SKM-1 (cell line): ENCODE data around the gene STK4.

Source experiments
- DNase-seq: peaks from one replicate; lab custom pipeline; 2025; ENCODE audit not compliant: unreplicated experiment; lab: John Stamatoyannopoulos, UW

Gene STK4

DNA sequence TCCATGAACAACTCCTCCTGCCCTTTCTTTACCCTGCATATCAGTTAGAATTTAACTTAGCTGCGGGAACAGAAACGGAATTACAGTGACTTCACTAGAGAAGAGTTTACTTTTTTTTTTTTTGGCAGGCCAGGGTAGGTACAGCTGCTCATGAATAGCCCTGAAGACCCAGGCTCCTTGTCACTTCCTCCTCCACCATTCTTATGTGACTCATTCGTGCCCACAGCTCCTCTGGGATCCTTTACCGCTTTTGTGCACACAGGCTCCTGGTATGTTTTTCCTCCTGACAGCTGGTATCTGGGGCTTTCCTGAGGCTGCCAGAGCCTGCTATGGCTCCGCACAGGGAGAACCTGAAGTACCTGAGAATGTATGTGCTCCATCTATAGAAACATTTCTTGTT lies 138.5 kb downstream of the STK4 start:
- DNase-seq = no peak

DNA sequence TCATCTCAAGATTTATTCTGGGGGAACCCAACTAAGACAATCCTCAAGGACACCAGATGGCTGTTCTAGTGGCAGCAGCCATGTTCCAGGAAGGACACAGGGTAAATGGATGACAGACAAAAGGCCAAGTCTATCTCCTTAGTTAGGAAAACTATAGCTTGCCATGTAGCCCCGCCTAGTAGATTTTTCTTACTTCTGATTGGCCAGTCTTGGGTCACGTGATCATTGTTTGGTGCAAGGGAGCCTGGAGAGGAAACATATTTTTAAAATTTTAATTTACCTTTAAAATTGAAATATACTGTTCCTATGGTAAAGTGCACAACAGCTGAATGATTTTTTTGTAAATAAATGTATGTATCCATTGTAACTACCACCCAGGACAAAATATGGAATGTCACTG lies 139.0 kb downstream of the STK4 start:
- DNase-seq = no peak

DNA sequence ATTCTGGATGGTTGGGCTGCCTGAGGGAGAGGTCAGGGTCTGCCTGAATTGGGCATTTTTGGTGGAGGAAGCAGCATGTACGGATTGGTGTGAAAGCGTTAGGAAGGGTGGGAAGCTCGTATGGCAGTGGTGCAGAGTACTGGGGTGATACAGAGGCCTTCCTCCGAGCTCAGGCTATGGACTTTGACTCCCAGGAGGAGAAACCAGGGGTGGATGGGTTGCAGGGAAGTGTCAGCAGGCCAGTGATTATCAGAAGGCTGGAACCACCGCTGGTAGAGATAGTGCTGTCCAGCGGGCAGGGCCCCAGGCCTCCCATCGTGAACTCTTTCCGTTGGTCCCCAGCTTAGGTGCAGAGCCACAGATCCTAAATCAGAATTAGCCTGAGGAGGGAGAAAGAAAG lies 143.3 kb downstream of the STK4 start:
- no peak for DNase-seq

DNA sequence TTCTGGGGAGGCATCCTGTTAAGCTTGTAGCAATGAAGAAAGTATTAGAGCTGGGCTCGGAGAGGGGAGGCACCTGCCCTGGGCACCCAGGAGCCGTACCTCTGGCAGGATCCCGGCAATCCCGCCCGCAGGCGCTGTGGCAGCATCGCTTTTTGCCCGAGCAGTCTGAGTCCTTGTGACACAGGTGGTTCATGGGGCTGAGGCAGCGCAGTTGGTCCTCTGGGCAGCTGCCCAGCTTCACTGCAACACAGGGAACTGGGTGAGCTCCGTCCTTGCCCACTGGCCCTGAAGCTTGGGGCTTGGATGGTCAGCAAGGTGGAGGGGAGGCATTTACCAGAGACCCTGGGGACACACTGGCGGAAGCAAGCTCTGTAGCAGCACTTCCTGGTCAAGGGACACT lies 144.0 kb downstream of the STK4 start:
- no peak for DNase-seq

DNA sequence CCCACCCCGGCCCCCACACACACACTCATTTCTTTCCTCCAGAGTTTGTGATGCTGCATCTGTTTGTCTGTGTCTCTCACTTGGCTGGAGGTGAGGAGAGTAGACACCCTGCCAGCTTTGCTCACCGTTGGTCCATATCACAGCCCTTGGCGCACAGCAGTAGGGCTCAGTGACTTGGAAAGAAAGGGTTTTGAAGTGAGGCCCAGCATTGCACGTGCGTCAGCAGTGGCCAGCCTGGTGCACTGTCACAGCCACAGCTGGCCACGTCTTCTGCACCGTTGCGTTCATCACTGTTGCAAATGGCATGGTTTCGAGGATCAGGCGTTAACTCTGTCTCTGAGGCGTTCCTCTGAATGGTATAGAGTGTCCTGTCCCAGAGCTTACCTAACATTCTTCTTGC lies 145.0 kb downstream of the STK4 start:
- DNase-seq = no peak

DNA sequence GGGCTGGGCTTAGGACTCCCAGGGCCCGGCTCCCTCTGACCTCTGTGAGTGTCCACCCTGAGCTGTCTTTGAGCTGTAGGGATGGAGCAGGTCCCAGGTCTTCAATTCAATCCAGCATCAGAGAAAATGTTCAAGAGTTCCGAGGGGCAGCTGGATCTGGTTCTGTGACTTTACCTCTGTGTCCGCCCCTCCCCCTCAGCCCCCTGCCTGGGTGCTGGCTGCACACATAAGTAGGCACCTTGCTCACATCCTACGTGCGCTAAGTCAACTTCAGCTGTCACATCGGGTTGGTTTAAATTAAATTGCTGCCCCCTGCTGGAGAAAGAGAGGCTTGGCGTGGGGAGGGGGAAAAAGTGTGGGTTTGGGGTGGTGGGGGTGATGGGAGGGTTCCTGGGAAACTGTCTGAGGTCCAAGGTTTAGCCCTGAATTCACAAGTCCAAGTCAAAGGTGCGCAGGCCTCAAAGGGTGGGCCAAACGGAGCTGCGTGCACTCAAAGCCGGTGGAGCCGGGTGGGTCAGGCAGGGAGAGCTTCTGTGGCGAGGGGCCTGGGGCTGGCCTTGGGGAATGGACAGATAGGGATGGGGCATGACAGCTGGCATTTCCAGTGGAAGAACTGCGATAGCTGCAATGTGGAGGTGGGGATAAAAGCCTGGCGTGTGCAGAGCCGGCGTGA lies 145.6 kb downstream of the STK4 start:
- DNase-seq = no peak

DNA sequence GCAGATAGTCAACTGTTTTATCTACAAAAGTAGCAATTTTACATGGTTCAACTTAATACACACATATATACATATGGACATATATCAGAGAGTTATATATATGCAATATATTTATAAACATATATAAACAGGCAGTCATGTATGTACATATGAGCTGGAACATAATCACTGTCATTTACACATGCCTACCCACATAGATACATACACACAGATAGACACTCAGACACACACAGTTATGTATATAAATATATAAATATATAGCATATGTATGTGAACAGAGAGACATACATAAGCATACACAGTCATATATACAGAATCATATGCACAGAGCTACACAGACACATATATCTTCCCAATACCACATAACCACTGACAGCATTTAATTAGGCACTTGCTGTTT lies 146.4 kb downstream of the STK4 start:
- no peak for DNase-seq

DNA sequence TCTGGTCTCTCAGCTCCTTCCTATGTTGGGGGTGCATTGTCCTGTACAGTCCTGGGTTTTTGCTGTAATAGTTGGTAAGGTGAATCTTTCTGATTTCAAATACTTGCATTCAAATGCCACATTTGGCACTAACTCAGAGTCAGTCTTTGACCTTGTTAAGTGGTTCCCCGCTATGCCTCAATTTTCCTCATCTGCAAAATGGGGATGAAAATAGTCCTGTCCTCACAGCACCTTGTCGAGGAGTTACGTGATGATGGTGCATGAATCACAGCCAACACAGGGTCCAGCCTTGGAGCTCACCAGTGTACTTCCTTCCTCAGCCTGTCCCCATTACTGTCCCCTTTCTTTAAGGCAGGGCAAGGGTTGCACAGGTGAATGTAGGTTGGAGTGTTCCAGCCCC lies 147.6 kb downstream of the STK4 start:
- DNase-seq = no peak

DNA sequence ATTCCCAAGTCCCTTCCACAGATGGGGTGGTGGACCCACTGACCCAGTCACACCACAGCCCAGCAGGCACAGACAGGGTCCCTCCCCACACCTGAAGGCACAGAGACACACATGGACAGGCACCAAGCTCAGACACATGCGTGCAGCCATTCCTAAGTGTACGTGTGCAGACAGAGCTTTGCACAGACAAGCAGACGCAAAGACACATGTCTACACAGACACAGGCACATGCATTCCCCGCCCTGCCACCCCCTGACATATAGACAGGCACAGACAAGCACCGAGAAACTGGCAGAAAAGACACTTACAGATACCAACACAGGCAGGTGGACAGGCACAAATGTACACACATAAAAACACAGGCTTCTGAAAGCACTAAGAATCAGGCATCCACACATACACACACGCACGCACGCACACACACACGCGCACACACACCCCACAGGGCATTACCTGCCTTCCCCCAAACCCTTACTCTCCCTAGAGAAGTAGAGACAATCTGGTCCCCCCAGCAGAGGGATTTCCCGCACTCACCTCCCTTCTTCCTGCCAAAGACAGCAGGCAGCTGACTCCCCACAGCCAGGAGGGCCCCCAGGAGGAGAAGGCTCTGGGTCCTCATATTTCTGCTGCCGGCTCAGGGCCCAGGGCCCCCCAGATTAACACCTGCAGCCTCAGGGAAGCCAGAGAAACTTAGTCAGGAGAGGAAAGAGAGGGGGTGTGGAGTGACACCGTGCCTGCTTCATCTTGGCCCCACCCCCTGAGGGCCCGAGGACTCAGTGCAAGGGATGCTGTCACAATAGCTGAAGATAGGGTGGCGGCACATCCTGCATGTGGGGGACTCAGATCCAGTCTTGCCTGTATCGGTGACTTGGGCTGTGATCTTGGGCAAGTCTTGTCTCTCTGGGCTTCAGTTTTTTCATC lies 148.4 kb downstream of the STK4 start, which contains the start of gene WFDC5:
WFDC5 (minus strand) TSS at position 710 of the 921 bp plus-strand sequence; CDS start at position 619, 91 bp downstream.
- DNase-seq = no peak

DNA sequence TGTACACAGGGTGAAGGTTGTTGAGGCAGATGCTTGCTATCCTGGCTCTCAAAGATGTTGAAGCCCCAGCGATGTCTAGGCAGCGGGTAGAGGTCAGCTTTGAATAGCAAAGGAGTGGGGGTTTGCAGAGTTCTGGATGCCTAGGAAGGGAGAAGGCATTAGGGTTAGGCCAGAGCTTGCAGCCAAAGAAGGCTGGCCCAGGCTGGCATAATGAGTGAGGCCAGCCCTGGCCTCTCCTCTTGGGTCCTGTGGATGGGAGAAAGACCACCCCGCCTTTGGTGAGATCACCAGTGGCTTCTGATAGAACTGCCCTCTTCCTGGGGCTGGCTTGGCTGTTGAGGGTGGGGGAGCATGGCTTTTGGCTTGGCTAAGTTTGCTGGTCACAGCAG lies 149.1 kb downstream of the STK4 start:
- DNase-seq = no peak

DNA sequence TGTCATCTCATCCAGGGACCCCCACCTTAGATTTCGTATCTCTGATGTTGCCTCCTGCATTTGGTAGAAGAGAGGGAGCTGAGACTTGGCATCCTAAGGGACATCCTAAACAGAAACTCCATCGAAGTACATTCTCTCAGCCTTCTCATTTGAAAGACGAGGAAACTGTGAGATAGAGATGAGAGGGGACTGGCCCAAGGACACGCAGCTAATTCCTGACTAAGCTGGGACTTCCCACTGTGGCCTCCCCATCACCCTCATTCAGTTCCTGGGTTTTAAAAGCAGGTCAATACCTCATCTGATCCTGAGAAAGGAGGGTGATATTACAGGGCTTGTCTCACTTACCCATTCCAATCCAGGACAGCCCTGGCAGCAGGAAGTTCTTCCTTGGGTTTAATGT lies 149.5 kb downstream of the STK4 start:
- DNase-seq = no peak

DNA sequence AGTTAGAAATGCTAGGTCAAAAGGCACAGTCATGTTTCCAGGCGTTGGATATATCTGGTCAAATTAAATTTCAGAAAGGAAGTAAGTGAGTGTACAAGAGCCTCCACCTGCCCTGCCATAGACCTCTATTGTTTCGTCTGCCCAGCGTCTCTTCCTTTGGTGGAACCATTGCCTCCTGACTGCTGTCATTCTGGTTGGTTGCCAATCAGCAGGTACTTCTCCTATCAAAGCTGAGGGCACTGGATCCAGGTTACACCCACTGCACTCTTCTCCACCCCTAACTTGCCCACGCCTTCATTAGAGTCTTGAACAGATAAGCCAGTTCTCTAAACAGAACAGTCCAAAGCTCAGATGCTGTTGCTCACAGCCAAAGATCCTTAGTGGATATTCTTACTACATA lies 151.3 kb downstream of the STK4 start:
- DNase-seq = no peak

DNA sequence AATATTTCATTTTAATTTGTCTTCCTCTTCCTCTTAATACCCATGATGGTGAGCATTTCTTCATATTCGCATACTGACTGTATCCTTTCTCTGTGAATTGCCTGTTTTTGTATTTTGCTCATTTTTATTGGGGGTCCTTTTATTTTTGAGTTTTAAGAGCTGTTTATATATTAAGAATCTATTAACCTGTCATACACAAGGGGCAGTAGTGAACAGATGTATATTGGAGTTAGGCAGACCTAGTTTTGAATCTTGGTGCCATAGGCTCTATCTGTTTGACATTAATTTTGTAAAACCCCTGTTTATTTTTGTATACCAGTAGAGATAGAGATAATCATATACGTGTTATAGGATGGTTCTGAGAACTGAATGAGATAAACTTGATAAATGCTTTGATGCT lies 151.7 kb downstream of the STK4 start:
- DNase-seq = no peak

DNA sequence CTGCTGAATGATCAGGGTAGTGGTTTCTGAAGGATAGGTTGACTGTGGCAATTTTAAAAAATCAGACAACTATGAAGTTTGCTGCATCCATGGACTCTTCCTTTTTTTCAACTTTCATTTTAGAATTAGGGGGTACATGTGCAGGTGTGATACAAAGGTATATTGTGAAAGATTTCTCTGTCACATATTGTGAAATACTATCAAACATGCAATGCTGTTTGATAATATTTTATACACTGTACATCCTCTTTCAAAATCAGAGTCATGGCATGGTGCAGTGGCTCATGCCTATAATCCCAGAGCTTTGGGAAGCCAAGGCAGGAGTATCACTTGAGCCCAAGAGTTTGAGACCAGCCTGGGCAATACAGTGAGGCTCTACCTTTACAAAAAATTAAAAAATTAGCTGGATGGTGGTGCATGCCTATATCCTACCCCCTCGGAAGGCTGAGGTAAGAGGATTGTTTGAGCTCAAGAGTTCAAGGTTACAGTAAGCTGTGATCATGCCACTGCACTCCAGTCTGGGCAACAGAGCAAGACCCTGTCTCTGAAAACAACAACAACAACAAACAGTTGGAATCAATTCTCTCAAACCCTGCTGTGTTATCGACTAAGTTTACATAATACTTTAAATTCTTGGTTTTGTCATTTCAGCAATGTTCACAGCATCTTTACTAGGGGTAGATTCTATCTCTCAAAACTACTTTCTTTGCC lies 153.4 kb downstream of the STK4 start:
- DNase-seq = no peak

DNA sequence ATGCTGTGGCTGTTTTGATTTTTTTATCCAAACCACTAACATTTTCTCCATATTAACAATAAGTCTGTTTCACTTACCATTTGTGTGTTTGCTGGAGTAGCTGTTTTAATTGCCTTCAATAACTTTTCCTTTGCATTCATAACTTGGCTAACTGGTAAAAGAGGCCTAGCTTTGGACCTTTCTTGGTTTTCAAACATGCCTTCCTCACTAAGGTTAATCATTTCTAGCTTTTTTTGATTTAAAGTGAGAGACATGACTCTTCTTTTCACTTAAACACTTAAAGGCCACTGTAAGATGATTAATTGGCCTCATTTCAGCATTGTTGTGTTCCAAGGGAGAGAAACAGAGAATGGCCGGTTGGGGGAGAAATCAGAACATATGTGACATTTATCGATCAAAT lies 155.1 kb downstream of the STK4 start:
- no peak for DNase-seq

DNA sequence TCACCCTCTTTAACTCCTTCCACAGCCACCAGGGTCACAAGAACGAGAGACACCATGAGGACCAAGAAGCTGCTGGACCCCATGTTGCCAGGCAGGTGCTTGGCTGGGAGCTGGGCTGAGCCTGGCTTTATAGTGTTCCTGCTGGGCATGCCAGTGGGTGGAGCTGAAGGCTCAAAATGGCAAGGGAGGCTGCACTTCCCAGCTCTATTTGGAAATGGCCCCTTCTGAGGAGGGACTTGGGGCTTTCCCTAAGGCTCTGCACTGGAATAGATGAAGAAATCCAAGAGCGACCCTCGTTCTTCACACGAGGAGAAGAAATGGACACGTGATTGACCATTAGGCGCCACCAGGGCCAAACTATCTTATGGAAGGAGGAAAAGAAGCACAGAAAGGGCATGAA lies 158.1 kb downstream of the STK4 start, which contains the start of gene WFDC12:
WFDC12 (minus strand) TSS at position 101 of the 400 bp plus-strand sequence; CDS start at position 83, 18 bp downstream.
- DNase-seq = no peak

DNA sequence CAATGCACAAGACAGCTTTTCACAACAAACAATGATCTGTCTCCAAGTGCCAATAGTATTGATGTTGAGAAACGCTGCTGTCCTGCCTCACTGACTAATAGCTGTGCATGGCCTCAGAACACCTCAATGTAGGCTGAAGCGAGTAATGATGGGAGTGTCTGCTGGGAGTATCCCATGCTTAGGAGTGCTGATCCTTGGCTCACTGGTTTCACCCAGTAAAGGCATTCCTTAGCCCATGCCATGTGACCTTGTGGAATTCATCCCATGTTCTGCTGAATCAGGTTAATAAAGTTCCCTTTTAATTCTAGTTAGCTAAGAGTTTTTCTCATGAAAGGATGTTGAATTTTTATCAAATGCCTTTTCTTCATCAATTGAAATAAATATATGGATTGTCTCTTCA lies 161.8 kb downstream of the STK4 start:
- no peak for DNase-seq
